Esophagus squamous epithelium (tissue), 5 donors: Measurements from ENCODE around the gene C1orf94. TPM values are rescaled to one million over a fixed set of nuclear protein-coding genes. Genes with fewer than 3 reads are reported as not detected.

Experiments
- DNase-seq: peaks from one replicate; lab custom pipeline; 2025; lab: John Stamatoyannopoulos, UW
- H3K27ac ChIP-seq, 4 donors: fragments of 200-600 bp; sonication (generic); one replicate each; pipeline ENCODE4 v1.5.1; 2016 to 2019; ENCODE audit warnings: mild to moderate bottlenecking in 1 of 4
- H3K27me3 ChIP-seq, 4 donors: fragments of 200-600 bp; sonication (generic); 1 replicate in 3 of 4; 2 replicates in 1 of 4; pipeline versions ENCODE4 v1.5.1 to v1.6.0; 2017 to 2021; ENCODE audit warnings: antibody characterized with exemption in 1 of 4
- H3K36me3 ChIP-seq, 3 donors: fragments of 200-600 bp; sonication (generic); one replicate each; pipeline ENCODE4 v1.5.1; 2016 to 2019
- H3K4me1 ChIP-seq, 3 donors: fragments of 200-600 bp; sonication (generic); one replicate each; pipeline ENCODE4 v1.5.1; 2017 to 2019
- H3K4me3 ChIP-seq, 4 donors: fragments of 200-600 bp; sonication (generic); 1 replicate in 3 of 4; 2 replicates in 1 of 4; pipeline ENCODE4 v1.5.1; 2016 to 2019; ENCODE audit warnings: mild to moderate bottlenecking in 2 of 4, moderate library complexity in 1 of 4
- H3K9me3 ChIP-seq, 3 donors: fragments of 200-600 bp; sonication (generic); one replicate each; pipeline ENCODE4 v1.5.1; 2016 to 2019
- CTCF ChIP-seq, 6 experiments: fragments of 450-650 bp in 4 of 6; fragments of 200-600 bp in 2 of 6; sonication (generic) in 2 of 6; IDR thresholded peaks; one replicate each; pipeline ENCODE4 v1.5.1; 2016 to 2019; ENCODE audit warnings: antibody characterized with exemption in 6 of 6, mild to moderate bottlenecking in 4 of 6, moderate library complexity in 4 of 6
- POLR2A ChIP-seq, 4 donors: fragments of 450-650 bp; IDR thresholded peaks; one replicate each; pipeline ENCODE4 v1.6.1; 2017; ENCODE audit warnings: antibody characterized with exemption in 4 of 4, mild to moderate bottlenecking in 4 of 4, moderate library complexity in 3 of 4
- WGBS, 2 donors: methylation state at CpG; one replicate each; pipeline ENCODE4 v1.1.5; 2018; 5-methylcytosine and 5-hydroxymethylcytosine counted together
- intact Hi-C: fragments of 100-400 bp; cut with DNase I; formaldehyde crosslinking; loops from one replicate; pipeline ENCODE4 v1.15.0; 2022
- total RNA-seq, 4 donors: library from RNA; depleted of rRNA; stranded (reverse); fragments of >200 nt; gene quantifications; one replicate each; pipeline ENCODE4 v1.1.0, GENCODE V29; 2016
- donor health status: DM: yes; HTN: yes; CAD: no.

C1orf94 gene
- total RNA-seq, 4 donors from 2014 or later = not detected

GRCh38 chr1:34143975-34144374, 32.7 kb upstream of the C1orf94 start:
- WGBS, 2 donors = 70 to 71% methylated on average over 1 to 2 of the region's 2 CpGs
- H3K9me3 ChIP-seq = no peaks in the 10 kb centered on the region

GRCh38 chr1:34144766-34145165, 31.9 kb upstream of the C1orf94 start:
- no peak for DNase-seq
- TF ChIP-seq CTCF (IDR thresholded peaks at IDR 0.05) (no peak), POLR2A (IDR thresholded peaks at IDR 0.05) (no peak)
- intact Hi-C loops = no loop called here
- no peaks in the 10 kb centered on the region for H3K4me1 ChIP-seq
- no peak overlapping the region for H3K27ac ChIP-seq
- no peak overlapping the region for H3K4me3 ChIP-seq
- H3K36me3 ChIP-seq = no peaks in the 10 kb centered on the region
- WGBS, 2 donors = 84 to 88% methylated on average over 4 to 5 of the region's 6 CpGs
- H3K9me3 ChIP-seq = no peaks in the 10 kb centered on the region
- peaks cover 0 to 24% (median 0%) of the 10 kb centered on the region in 4 donors for H3K27me3 ChIP-seq

More at GRCh38 chr1:34143975-34144374, 32.7 kb upstream of the C1orf94 start:
- TF ChIP-seq POLR2A (IDR thresholded peaks at IDR 0.05) = no peak
- no peak for TF ChIP-seq CTCF (IDR thresholded peaks at IDR 0.05)
- Histone ChIP-seq H3K4me3 (no peak overlapping the region), H3K36me3 (no peaks in the 10 kb centered on the region), H3K27me3 (peaks cover 0 to 24% (median 0%) of the 10 kb centered on the region in 4 donors), H3K27ac (no peak overlapping the region), H3K4me1 (no peaks in the 10 kb centered on the region)
- intact Hi-C loops = no loop called here
- DNase-seq = no peak

- 11 to 12% methylated on average over 4 of the region's 4 CpGs for WGBS, 2 donors
- Histone ChIP-seq H3K27ac (no peak overlapping the region), H3K4me1 (no peaks in the 10 kb centered on the region), H3K27me3 (peaks cover 0 to 36% (median 0%) of the 10 kb centered on the region in 4 donors), H3K4me3 (no peak overlapping the region), H3K36me3 (no peaks in the 10 kb centered on the region), H3K9me3 (no peaks in the 10 kb centered on the region)
- intact Hi-C loops = no loop called here
- no peak for DNase-seq
- TF ChIP-seq CTCF (IDR thresholded peaks at IDR 0.05) (no peak), POLR2A (IDR thresholded peaks at IDR 0.05) (no peak)
These were observed 29.4 kb upstream of the C1orf94 start for GRCh38 chr1:34147301-34147700.

- DNase-seq = no peak
- Histone ChIP-seq H3K9me3 (no peaks in the 10 kb centered on the region), H3K4me1 (no peaks in the 10 kb centered on the region), H3K27me3 (peaks cover 0 to 43% (median 0%) of the 10 kb centered on the region in 4 donors), H3K27ac (no peak overlapping the region), H3K4me3 (no peak overlapping the region), H3K36me3 (no peaks in the 10 kb centered on the region)
- WGBS, 2 donors = 40% methylated on average over 1 to 2 of the region's 3 CpGs
- intact Hi-C loops = no loop called here
- no peak for TF ChIP-seq POLR2A (IDR thresholded peaks at IDR 0.05)
- TF ChIP-seq CTCF (IDR thresholded peaks at IDR 0.05) = no peak
These were observed 27.2 kb upstream of the C1orf94 start for GRCh38 chr1:34149501-34149900.

GRCh38 chr1:34153246-34153645, 23.5 kb upstream of the C1orf94 start:
- TF ChIP-seq CTCF (IDR thresholded peaks at IDR 0.05) (no peak), POLR2A (IDR thresholded peaks at IDR 0.05) (no peak)
- H3K27me3 ChIP-seq = peaks cover 0 to 48% (median 0%) of the 10 kb centered on the region in 4 donors
- no peaks in the 10 kb centered on the region for H3K9me3 ChIP-seq
- H3K4me1 ChIP-seq = no peaks in the 10 kb centered on the region
- 95 to 100% methylated on average over 4 of the region's 4 CpGs for WGBS, 2 donors
- H3K4me3 ChIP-seq = no peak overlapping the region
- H3K36me3 ChIP-seq = no peaks in the 10 kb centered on the region
- intact Hi-C loops = no loop called here
- DNase-seq = no peak
- H3K27ac ChIP-seq = no peak overlapping the region
